ENCODE results near the gene PIAS1. TPM values are rescaled to one million over a fixed set of nuclear protein-coding genes. Genes with fewer than 3 reads are reported as not detected.

The PIAS1 gene
- total and polyA plus RNA-seq, 8 donors: 10.6 to 29.0 (median 17.6) TPM

DNA sequence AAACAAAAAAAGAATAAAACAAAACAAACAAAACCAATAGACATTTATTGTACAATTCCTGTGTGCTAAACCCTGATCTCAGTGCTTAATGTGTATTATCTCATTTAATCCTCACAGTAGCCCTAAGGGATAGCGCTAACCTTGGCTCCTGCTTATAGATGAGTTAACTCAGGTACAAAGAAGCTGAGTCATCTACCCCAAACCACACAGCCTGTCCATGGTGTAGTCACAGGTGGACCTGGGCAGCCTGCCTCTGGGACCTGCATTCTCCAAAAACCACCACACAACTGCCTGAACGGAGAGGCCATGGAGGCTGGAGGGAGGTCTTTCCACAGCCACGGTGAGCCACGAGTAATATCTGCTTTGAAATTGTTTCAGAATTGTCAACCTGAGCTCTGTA lies 180.9 kb downstream of the PIAS1 start:
- FAIRE-seq: no peak
- intact Hi-C loops (cut with DNase I): no loop called here

GRCh38 chr15:68239025-68239424 lies 184.9 kb downstream of the PIAS1 start:
- Histone ChIP-seq H3K4me1 (no peaks in the 10 kb centered on the region), H3K4me3 (no peak overlapping the region), H3K36me3 (no peaks in the 10 kb centered on the region), H3K9me3 (no peaks in the 10 kb centered on the region), H3K27me3 (no peaks in the 10 kb centered on the region), H3K27ac (no peak overlapping the region)
- FAIRE-seq (peak; percentile 5), ATAC-seq (no peak), DNase-seq (no peak)
- TF ChIP-seq, protein P1, sequence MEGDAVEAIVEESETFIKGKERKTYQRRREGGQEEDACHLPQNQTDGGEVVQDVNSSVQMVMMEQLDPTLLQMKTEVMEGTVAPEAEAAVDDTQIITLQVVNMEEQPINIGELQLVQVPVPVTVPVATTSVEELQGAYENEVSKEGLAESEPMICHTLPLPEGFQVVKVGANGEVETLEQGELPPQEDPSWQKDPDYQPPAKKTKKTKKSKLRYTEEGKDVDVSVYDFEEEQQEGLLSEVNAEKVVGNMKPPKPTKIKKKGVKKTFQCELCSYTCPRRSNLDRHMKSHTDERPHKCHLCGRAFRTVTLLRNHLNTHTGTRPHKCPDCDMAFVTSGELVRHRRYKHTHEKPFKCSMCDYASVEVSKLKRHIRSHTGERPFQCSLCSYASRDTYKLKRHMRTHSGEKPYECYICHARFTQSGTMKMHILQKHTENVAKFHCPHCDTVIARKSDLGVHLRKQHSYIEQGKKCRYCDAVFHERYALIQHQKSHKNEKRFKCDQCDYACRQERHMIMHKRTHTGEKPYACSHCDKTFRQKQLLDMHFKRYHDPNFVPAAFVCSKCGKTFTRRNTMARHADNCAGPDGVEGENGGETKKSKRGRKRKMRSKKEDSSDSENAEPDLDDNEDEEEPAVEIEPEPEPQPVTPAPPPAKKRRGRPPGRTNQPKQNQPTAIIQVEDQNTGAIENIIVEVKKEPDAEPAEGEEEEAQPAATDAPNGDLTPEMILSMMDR (IDR thresholded peaks at IDR 0.05): no peak
- intact Hi-C loops (cut with DNase I): no loop called here

More for the DNA sequence above, 180.9 kb downstream of the PIAS1 start:
- H3K4me1 ChIP-seq: peaks cover 0 to 2% (median 0%) of the 10 kb centered on the region in 3 donors
- whole genome bisulfite sequencing, 2 donors: 75 to 79% methylated on average over 4 of the region's 4 CpGs
- TF ChIP-seq, protein P1 (IDR thresholded peaks at IDR 0.05): no peak
- H3K27me3 ChIP-seq: no peaks in the 10 kb centered on the region
- no peaks in the 10 kb centered on the region for H3K9me3 ChIP-seq
- H3K27ac ChIP-seq: no peak overlapping the region
- H3K4me3 ChIP-seq: no peak overlapping the region
- ATAC-seq (no peak), DNase-seq (no peak)
- H3K36me3 ChIP-seq: no peaks in the 10 kb centered on the region

GRCh38 chr15:68241088-68241935 lies 187.2 kb downstream of the PIAS1 start:
- ATAC-seq (no peak), DNase-seq (no peak), FAIRE-seq (no peak)
- TF ChIP-seq, protein P1 (IDR thresholded peaks at IDR 0.05): no peak
- Histone ChIP-seq H3K4me3 (no peak overlapping the region), H3K27ac (no peak overlapping the region), H3K4me1 (no peaks in the 10 kb centered on the region), H3K27me3 (no peaks in the 10 kb centered on the region), H3K9me3 (no peaks in the 10 kb centered on the region), H3K36me3 (no peaks in the 10 kb centered on the region)
- 74 to 80% methylated on average over 5 of the region's 5 CpGs for WGBS, 2 donors
- intact Hi-C loops (cut with DNase I): no loop called here

Other genes starting within 250 kb of the PIAS1 start
- gene SKOR1, start 228.8 kb upstream of the PIAS1 start, total RNA-seq: under 1 TPM; 0.09 to 0.47 (median 0.33) TPM
- gene SKOR1, start 228.8 kb upstream of the PIAS1 start, polyA plus RNA-seq: under 1 TPM; 0.30 to 0.54 TPM
- gene RNU6-1, start 214.3 kb upstream of the PIAS1 start, total RNA-seq: not detected
- not detected for gene RNU6-1, start 214.3 kb upstream of the PIAS1 start, polyA plus RNA-seq
- 1 to 10 TPM; 1.5 to 6.9 (median 4.4) TPM for gene CALML4, start 151.0 kb downstream of the PIAS1 start, total RNA-seq
- 10 to 100 TPM; 12.9 to 31.4 TPM for gene CALML4, start 151.0 kb downstream of the PIAS1 start, polyA plus RNA-seq
- gene CLN6, start 175.4 kb downstream of the PIAS1 start, total RNA-seq: 10 to 100 TPM; 10.6 to 18.1 (median 12.6) TPM
- gene CLN6, start 175.4 kb downstream of the PIAS1 start, polyA plus RNA-seq: 10 to 100 TPM; 15.7 to 23.3 TPM
- 10 to 100 TPM in 5 of 6 donors, 1 to 10 TPM in 1; 7.7 to 25.4 (median 16.3) TPM for gene FEM1B, start 223.4 kb downstream of the PIAS1 start, total RNA-seq
- gene FEM1B, start 223.4 kb downstream of the PIAS1 start, polyA plus RNA-seq: 1 to 10 TPM; 3.5 to 7.9 TPM